Hindlimb muscle (tissue), 1 donor: ENCODE data around the gene U2SURP. TPM values are rescaled to one million over a fixed set of nuclear protein-coding genes. Genes with fewer than 3 reads are reported as not detected.

Experiments used
- DNase-seq: peaks from one replicate; pipeline ENCODE4 v3.0.0-alpha.2; 2013
- polyA plus RNA-seq: library from polyadenylated mRNA; unstranded; fragments of 120-200 nt; gene quantifications from one replicate; pipeline ENCODE4 v1.2.1, GENCODE V29; 2013; ENCODE audit not compliant: insufficient read length

U2SURP gene
- polyA plus RNA-seq, result 79.7 TPM

GRCh38 chr3:143001369-143002082 lies at the start of gene U2SURP:
TSS of gene U2SURP (plus strand) at chr3:143001570. CDS start at chr3:143001629, 59 bp downstream.
- peak; percentile 98 for DNase-seq

DNA sequence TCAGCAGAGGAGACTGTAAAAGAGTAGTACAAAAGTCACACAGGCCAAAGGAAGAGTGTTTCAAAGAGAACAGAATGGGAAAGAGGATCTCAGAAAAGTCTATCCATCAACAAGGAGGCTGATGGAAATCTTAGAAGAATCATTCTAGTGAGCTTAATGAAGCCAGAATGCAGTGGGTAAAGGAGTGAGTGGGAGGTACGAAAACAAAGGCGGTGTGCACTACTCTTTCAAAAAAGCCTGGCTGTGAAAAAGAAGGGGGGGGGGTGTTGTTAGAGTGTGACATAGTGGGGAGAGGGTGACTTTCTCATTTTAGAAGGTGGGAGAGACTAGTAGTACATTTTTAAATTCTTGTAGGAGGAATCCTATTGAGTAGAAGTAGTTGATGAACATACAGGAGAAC lies 49.6 kb upstream of the U2SURP start:
- DNase-seq, result no peak

GRCh38 chr3:142952272-142953193 lies 48.8 kb upstream of the U2SURP start:
- no peak for DNase-seq

DNA sequence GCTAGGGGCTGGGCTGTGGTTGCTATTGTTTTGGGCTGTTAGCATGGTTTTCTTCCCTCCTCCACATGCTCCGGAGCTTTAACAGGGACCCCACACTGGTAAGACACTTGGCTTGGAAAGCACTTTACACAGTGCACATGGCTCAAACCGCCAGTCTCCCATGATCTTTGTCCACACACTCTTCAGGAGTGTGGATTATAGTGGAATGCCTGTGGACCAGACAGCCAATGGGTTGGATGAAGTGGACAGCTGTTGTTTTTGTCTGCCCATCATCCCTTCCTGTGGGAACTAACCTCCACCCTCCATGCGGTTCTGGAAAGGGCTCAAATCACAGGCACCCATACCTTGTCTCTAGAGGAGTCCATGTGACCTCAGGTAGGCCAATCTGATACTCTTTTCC lies 47.9 kb upstream of the U2SURP start:
- DNase-seq, result no peak

DNA sequence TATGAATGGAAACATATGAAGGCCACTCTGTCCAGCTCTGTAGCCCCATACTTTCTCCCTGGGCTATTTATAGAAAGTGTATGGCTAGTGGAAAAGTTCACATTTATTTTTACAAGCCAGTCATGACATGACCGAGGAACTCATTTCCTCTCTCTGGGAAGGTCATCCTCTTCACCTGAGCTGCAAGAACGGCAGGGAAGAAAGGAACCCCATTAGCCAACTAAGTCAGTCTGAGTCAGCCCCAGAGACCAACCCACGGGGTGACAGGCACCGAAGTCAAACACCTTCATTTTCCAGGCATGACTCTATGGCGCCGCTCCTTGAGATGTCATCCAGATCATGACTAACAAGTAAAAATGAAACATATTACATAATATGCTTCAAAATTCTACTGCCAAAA lies 42.7 kb upstream of the U2SURP start:
- no peak for DNase-seq

DNA sequence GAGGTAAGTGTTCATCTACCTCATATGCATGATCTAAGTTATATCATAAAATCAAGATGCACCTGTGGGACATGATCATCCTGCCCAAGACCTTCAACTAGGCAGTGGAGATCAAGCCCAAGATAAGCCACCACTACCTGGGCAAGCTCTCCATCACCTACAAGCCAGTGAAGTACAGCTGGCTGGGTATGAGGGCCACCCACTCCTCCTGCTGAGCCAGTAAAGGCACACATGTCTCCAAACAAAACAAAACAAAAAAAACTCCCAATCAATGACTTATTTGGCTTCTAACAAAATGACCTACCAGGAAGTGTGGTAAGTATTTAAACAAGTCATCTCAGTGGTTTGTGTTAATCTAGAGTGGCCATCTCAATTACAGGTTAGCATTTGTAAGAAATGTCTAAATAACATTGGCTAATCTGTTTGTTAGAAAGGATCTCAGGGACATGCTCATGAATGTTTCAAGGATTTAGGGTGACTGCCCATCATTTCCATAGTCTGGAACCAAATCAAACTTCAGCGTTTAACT lies 41.0 kb upstream of the U2SURP start:
- no peak for DNase-seq

DNA sequence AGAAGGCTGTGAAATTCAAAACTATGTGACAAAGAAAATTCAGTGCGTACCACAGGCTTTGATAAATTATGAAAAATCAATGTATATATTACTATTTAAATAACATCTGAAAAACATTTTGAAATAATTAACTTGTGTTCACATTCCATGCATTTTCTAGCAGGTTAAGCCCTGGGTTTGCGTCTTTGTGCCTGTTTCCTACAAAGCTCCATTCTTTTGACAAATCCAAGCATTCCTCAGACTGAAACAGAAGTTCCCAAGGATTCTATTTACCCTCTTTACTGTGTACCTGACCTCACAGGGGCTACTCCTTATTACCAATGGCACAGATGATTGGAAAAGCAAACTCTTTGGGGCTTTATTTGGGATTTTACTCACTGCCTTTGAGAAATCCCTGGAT lies 39.8 kb upstream of the U2SURP start:
- no peak for DNase-seq

GRCh38 chr3:142962175-142962519 lies 39.2 kb upstream of the U2SURP start:
- no peak for DNase-seq

DNA sequence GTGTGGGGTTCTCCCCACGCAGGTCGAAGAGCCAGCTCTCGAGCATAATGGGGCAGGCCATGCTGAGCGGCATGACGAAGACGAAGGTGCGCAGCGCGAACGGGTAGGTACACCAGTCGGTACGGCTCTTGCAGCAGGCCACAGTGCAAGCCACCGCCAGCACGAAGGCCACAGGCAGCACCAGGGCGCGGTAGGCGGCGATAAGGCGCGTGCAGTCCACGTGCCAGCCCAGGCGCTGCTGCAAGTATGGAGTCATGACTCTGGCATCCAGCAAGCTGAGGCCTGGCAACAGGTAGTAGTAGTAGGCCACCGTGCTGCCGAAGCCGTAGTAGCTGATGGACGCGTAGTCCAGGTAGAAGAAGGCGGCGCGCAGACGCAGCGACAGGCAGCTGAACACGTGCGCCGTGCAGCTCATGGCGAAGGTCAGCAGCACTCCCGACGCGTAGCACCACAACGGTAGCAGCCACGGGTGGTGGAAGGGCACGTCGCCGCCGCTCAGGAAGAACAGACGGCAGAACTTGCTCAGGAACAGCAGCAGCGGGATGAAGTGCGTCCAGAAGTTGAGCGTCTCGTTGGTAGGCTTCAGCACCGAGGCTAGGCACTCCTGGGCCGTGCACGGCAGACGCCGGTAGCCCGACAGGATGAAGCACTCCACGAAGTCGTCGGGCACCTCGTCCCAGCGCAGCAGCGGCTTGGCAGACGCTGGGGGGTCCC lies 38.7 kb upstream of the U2SURP start:
- DNase-seq, result no peak

DNA sequence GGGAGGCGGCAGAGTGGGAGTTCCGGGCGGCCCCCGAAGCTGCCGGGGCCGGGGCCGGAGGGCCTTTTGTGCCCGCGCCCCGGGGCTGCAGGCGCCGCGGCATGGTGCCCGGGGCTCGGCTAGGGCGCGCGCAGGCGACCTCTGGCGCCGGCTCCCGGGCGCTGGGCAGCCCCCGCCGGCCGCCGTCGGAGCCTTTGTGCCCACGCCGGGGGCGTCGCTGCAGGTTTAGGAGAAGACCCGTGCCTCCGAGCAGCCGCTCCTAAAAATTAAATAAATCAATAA lies 38.2 kb upstream of the U2SURP start:
- no peak for DNase-seq

GRCh38 chr3:142963516-142964448 lies 37.6 kb upstream of the U2SURP start, which contains the start of gene PAQR9:
TSS of gene PAQR9 (minus strand) at chr3:142963674. CDS start at chr3:142963336, 338 bp downstream.
- DNase-seq, result peak; percentile 10

DNA sequence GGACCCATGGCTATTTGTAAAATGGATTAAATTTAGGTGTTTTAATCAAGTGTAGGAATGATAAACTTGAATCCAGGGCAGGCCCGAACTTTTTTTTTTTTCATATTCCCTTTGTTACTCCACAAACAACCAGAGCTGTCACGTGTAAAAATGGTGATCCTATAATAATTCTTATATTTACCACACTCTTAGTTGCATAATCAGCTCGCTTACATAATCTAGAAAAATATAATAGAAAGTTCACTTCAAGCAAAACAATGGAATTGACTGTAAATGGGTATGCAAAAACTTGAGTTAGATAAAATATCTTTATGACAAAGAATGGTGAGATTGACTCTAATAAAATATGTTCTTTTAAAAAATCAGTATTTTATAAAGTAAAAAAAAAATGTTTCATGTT lies 35.8 kb upstream of the U2SURP start:
- DNase-seq, result no peak

DNA sequence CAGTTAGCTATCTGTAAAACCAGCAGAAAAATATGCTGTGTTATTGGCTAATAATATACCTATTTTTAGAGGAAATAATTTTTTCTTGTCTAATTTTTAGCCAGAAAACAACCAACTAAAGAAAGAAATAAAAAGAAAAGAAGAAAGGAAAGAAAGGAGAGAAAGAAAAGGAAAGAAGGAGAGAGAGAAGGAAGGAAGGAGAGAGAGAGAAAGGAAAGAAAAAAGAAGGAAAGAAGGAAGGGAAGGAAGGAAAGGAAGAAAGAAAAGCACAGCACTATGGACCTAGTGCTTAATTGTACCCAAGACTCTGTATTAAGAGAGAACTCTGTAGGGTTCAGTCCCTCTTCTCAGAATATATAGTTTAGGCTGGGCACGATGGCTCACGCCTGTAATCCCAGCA lies 34.6 kb upstream of the U2SURP start:
- no peak for DNase-seq

DNA sequence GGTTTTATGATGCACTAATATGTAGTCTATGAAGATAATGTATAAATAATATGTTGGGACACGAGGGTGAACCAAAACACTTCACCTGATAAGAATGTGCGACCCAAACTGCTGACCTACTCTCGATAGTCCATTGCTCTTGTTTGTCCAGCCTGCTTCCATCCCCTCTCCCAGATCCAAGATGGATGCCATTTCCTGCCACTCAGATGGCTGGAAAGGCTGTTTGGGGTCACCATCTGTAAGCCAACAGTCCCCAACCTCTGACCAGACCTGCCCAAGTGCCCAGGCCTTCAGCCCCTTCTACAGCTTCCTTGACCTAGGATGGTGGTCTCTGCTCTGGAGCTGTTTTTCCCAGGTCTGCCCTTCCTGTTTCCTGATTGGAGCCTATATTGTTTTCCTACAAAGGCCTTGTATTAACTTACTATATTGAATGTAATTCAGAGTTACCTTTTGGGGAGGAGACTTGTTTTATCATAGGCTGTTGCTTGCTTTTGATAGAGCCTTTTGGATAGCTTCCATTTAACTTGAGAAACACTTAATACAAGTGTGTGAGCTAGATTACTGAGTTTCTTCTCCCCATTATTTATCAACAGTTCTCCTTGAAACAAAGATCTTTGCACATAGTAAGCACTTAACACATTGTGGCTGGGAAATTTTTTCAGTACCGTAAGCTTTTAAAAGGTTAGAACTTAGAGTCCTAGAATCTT lies 32.9 kb upstream of the U2SURP start:
- no peak for DNase-seq

GRCh38 chr3:142971431-142971830 lies 29.9 kb upstream of the U2SURP start:
- no peak for DNase-seq

DNA sequence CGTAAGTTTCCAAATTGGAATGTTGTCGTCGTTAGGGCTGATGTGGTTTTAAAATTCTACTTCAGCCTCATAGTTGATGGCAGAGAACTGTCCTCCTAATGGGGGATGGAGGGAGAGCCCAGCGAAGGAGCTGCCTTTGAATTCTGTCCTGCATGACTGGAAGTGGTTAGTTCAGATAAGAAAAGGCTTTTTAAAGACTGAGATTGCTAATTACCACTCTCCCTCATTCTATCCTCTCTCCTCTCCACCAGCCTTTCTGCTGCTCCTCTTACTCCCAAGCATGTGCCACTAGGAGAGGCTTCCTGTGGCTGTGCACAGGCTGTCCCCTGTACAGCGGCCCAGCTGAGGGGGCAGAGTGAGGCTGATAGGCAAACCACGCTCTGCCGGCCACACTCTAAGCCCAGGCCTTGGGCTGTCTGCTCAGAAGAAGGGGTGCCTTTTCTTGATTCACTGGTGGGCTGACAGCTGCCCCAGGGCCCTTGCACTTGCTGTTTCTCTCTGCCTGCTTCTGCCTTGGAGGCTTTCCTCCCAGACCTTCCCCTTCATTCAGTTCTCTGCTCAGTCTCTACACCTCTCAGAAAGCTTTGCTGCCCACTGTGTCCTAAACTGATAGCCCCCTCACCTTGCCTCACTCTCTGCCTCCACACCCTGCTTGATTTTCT lies 29.1 kb upstream of the U2SURP start:
- no peak for DNase-seq

- no peak for DNase-seq
These were observed 28.0 kb upstream of the U2SURP start for GRCh38 chr3:142973217-142974009.

- no peak for DNase-seq
These were observed 25.9 kb upstream of the U2SURP start for GRCh38 chr3:142975316-142975995.
